ENCODE results near the gene PFKFB2.

Gene PFKFB2

GRCh38 chr1:207028884-207029650 is 24.0 kb upstream of the PFKFB2 start:
- no peak for DNase-seq
- Histone ChIP-seq H3K36me3 (replicated peaks) (no peaks in the 10 kb centered on the region), H3K27me3 (replicated peaks) (no peaks in the 10 kb centered on the region), H3K27ac (no peak overlapping the region), H3K4me3 (ENCODE audit: low read depth, low read length) (no peak overlapping the region)
- in situ Hi-C loops (cut with HindIII; ENCODE audit: low pct_ligation_motif_present, low sequenced_read_pairs): no loop called here
- TF ChIP-seq, protein P1, sequence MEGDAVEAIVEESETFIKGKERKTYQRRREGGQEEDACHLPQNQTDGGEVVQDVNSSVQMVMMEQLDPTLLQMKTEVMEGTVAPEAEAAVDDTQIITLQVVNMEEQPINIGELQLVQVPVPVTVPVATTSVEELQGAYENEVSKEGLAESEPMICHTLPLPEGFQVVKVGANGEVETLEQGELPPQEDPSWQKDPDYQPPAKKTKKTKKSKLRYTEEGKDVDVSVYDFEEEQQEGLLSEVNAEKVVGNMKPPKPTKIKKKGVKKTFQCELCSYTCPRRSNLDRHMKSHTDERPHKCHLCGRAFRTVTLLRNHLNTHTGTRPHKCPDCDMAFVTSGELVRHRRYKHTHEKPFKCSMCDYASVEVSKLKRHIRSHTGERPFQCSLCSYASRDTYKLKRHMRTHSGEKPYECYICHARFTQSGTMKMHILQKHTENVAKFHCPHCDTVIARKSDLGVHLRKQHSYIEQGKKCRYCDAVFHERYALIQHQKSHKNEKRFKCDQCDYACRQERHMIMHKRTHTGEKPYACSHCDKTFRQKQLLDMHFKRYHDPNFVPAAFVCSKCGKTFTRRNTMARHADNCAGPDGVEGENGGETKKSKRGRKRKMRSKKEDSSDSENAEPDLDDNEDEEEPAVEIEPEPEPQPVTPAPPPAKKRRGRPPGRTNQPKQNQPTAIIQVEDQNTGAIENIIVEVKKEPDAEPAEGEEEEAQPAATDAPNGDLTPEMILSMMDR (IDR thresholded peaks at IDR 0.05; ENCODE audit: low read depth, low read length, missing control alignments): no peak

- H3K27ac ChIP-seq: no peak overlapping the region
- H3K27me3 ChIP-seq (replicated peaks): no peaks in the 10 kb centered on the region
- DNase-seq: no peak
- no peaks in the 10 kb centered on the region for H3K36me3 ChIP-seq (replicated peaks)
- no peak overlapping the region for H3K4me3 ChIP-seq (ENCODE audit: low read depth, low read length)
- TF ChIP-seq, protein P1 (IDR thresholded peaks at IDR 0.05; ENCODE audit: low read depth, low read length, missing control alignments): no peak
- in situ Hi-C loops (cut with HindIII; ENCODE audit: low pct_ligation_motif_present, low sequenced_read_pairs): no loop called here
Observed at GRCh38 chr1:207029701-207030521, 23.2 kb upstream of the PFKFB2 start.

DNA sequence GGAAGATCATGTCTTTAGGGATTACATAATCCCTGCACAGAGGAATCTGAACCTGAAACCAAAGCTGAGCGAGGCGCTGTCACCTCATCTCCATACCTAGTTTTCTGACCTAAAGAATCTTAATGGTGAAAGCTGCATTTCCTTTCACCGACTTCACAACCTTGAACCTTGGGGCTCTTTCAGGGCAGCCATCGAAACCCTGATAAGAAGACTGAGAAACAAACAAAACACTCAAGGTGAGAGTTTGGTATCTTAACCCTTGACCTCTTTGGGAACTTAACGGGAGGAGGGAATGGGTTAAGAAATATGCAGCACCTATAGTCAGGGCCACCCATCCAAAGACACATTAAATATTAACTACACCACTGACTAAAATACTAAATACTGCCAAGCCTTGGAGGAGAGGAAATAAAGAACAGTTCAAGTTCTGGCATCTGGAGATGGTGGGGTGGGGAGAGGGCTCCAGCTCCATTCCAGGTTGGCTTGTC is 22.5 kb upstream of the PFKFB2 start:
- Histone ChIP-seq H3K27ac (no peak overlapping the region), H3K4me3 (ENCODE audit: low read depth, low read length) (no peak overlapping the region)

GRCh38 chr1:207031016-207031415 is 22.1 kb upstream of the PFKFB2 start:
- Histone ChIP-seq H3K27ac (no peak overlapping the region), H3K27me3 (replicated peaks) (no peaks in the 10 kb centered on the region), H3K36me3 (replicated peaks) (no peaks in the 10 kb centered on the region), H3K4me3 (ENCODE audit: low read depth, low read length) (no peak overlapping the region)
- in situ Hi-C loops (cut with HindIII; ENCODE audit: low pct_ligation_motif_present, low sequenced_read_pairs): no loop called here
- TF ChIP-seq, protein P1 (IDR thresholded peaks at IDR 0.05; ENCODE audit: low read depth, low read length, missing control alignments): no peak
- no peak for DNase-seq

More for the DNA sequence above, 22.5 kb upstream of the PFKFB2 start:
- TF ChIP-seq, protein P1 (IDR thresholded peaks at IDR 0.05; ENCODE audit: low read depth, low read length, missing control alignments): no peak
- DNase-seq: no peak
- Histone ChIP-seq H3K36me3 (replicated peaks) (no peaks in the 10 kb centered on the region), H3K27me3 (replicated peaks) (no peaks in the 10 kb centered on the region)
- in situ Hi-C loops (cut with HindIII; ENCODE audit: low pct_ligation_motif_present, low sequenced_read_pairs): no loop called here

- no peak for DNase-seq
- H3K27me3 ChIP-seq (replicated peaks): no peaks in the 10 kb centered on the region
- in situ Hi-C loops (cut with HindIII; ENCODE audit: low pct_ligation_motif_present, low sequenced_read_pairs): no loop called here
Observed at GRCh38 chr1:207031632-207032264, 21.3 kb upstream of the PFKFB2 start.

More at GRCh38 chr1:207031632-207032264, 21.3 kb upstream of the PFKFB2 start:
- H3K27ac ChIP-seq: no peak overlapping the region
- H3K4me3 ChIP-seq (ENCODE audit: low read depth, low read length): no peak overlapping the region
- no peaks in the 10 kb centered on the region for H3K36me3 ChIP-seq (replicated peaks)
- TF ChIP-seq, protein P1 (IDR thresholded peaks at IDR 0.05; ENCODE audit: low read depth, low read length, missing control alignments): no peak

All from brain microvascular endothelial cell (primary cell).